Measurements from ENCODE around the gene SPSB2. TPM values are rescaled to one million over a fixed set of nuclear protein-coding genes. Genes with fewer than 3 reads are reported as not detected.

SPSB2 gene
- total and polyA plus RNA-seq, 2 experiments from 2014 or later = 4.4 to 4.8 TPM

GRCh38 chr12:6863033-6863432, 10.1 kb downstream of the SPSB2 start:
- Histone ChIP-seq H3K79me2 (ENCODE audit: insufficient read depth) (peaks cover 12% of the 10 kb centered on the region), H2AFZ (no peak overlapping the region), H3K4me3 (no peak overlapping the region), H3F3A (ENCODE audit: insufficient read depth) (peaks cover 4% of the 10 kb centered on the region), H3K9me2 (ENCODE audit: insufficient read depth) (no peaks in the 10 kb centered on the region), H3K9me3 (ENCODE audit: low read depth) (no peaks in the 10 kb centered on the region), H4K20me1 (ENCODE audit: insufficient read depth) (no peaks in the 10 kb centered on the region), H3K9ac (no peak overlapping the region), H3K27ac (no peak overlapping the region), H3K27me3 (replicated peaks; ENCODE audit: insufficient read depth) (no peaks in the 10 kb centered on the region), H3K4me2 (ENCODE audit: unreplicated experiment) (no peak overlapping the region), H3K4me1 (ENCODE audit: insufficient read depth) (0 out of 2 replicates have a peak, but pooled peaks cover 6% of the 10 kb centered on the region), H3K36me3 (ENCODE audit: low read depth) (peaks cover 33% of the 10 kb centered on the region)
- TF ChIP-seq EZH2phosphoT487 (IDR thresholded peaks at IDR 0.05; ENCODE audit: insufficient read depth, low read depth) (no peak), EZH2 (IDR thresholded peaks at IDR 0.05; ENCODE audit: insufficient read depth, poor library complexity, severe bottlenecking) (no peak)
- in situ Hi-C loops (cut with MboI) = no loop called here
- no peak for DNase-seq
- 85 to 87% methylated on average over 11 of the region's 11 CpGs for WGBS, 2 experiments (ENCODE audit: low coverage in 1 of 2, low lambda C conversion rate in 2 of 2, missing lambda C conversion rate in 2 of 2)

- no peak for DNase-seq
- no peak overlapping the region for H2AFZ ChIP-seq
- H3F3A ChIP-seq (ENCODE audit: insufficient read depth) = peaks cover 4% of the 10 kb centered on the region; the same call in 1 of the 2 replicates
- no peak overlapping the region for H3K27ac ChIP-seq
- in situ Hi-C loops (cut with MboI) = no loop called here
- H3K4me1 ChIP-seq (ENCODE audit: insufficient read depth) = no peaks in the 10 kb centered on the region
- H3K9ac ChIP-seq = no peak overlapping the region
- TF ChIP-seq EZH2phosphoT487 (IDR thresholded peaks at IDR 0.05; ENCODE audit: insufficient read depth, low read depth) (no peak), EZH2 (IDR thresholded peaks at IDR 0.05; ENCODE audit: insufficient read depth, poor library complexity, severe bottlenecking) (no peak)
- H3K36me3 ChIP-seq (ENCODE audit: low read depth) = peaks cover 47% of the 10 kb centered on the region
- H3K4me3 ChIP-seq = no peak overlapping the region
- 96 to 99% methylated on average over 9 of the region's 9 CpGs for WGBS, 2 experiments (ENCODE audit: low coverage in 1 of 2, low lambda C conversion rate in 2 of 2, missing lambda C conversion rate in 2 of 2)
- H3K9me2 ChIP-seq (ENCODE audit: insufficient read depth) = no peaks in the 10 kb centered on the region
- H3K79me2 ChIP-seq (ENCODE audit: insufficient read depth) = peaks cover 19% of the 10 kb centered on the region
- no peaks in the 10 kb centered on the region for H3K9me3 ChIP-seq (ENCODE audit: low read depth)
- H4K20me1 ChIP-seq (ENCODE audit: insufficient read depth) = no peaks in the 10 kb centered on the region
- no peak overlapping the region for H3K4me2 ChIP-seq (ENCODE audit: unreplicated experiment)
- H3K27me3 ChIP-seq (replicated peaks; ENCODE audit: insufficient read depth) = no peaks in the 10 kb centered on the region
Observed at GRCh38 chr12:6861391-6861790, 11.7 kb downstream of the SPSB2 start.

- peaks cover 24% of the 10 kb centered on the region for H3K79me2 ChIP-seq (ENCODE audit: insufficient read depth)
Observed at GRCh38 chr12:6860942-6861341, 12.2 kb downstream of the SPSB2 start.

GRCh38 chr12:6860116-6860515, 13.0 kb downstream of the SPSB2 start:
- H2AFZ ChIP-seq = no peak overlapping the region
- no peak overlapping the region for H3K4me3 ChIP-seq
- no peaks in the 10 kb centered on the region for H4K20me1 ChIP-seq (ENCODE audit: insufficient read depth)
- 95 to 96% methylated on average over 9 of the region's 9 CpGs for WGBS, 2 experiments (ENCODE audit: low coverage in 1 of 2, low lambda C conversion rate in 2 of 2, missing lambda C conversion rate in 2 of 2)
- H3F3A ChIP-seq (ENCODE audit: insufficient read depth) = peaks cover 4% of the 10 kb centered on the region; the same call in 1 of the 2 replicates
- H3K36me3 ChIP-seq (ENCODE audit: low read depth) = peaks cover 47% of the 10 kb centered on the region
- in situ Hi-C loops (cut with MboI) = no loop called here
- H3K4me2 ChIP-seq (ENCODE audit: unreplicated experiment) = no peak overlapping the region
- no peak overlapping the region for H3K9ac ChIP-seq
- no peaks in the 10 kb centered on the region for H3K9me3 ChIP-seq (ENCODE audit: low read depth)
- H3K27me3 ChIP-seq (replicated peaks; ENCODE audit: insufficient read depth) = no peaks in the 10 kb centered on the region
- no peak for DNase-seq
- TF ChIP-seq EZH2 (IDR thresholded peaks at IDR 0.05; ENCODE audit: insufficient read depth, poor library complexity, severe bottlenecking) (no peak), EZH2phosphoT487 (IDR thresholded peaks at IDR 0.05; ENCODE audit: insufficient read depth, low read depth) (no peak)
- H3K27ac ChIP-seq = no peak overlapping the region
- H3K79me2 ChIP-seq (ENCODE audit: insufficient read depth) = peaks cover 32% of the 10 kb centered on the region
- no peaks in the 10 kb centered on the region for H3K4me1 ChIP-seq (ENCODE audit: insufficient read depth)
- H3K9me2 ChIP-seq (ENCODE audit: insufficient read depth) = no peaks in the 10 kb centered on the region

More at GRCh38 chr12:6860942-6861341, 12.2 kb downstream of the SPSB2 start:
- Histone ChIP-seq H3K36me3 (ENCODE audit: low read depth) (peaks cover 47% of the 10 kb centered on the region), H4K20me1 (ENCODE audit: insufficient read depth) (no peaks in the 10 kb centered on the region), H3F3A (ENCODE audit: insufficient read depth) (peaks cover 4% of the 10 kb centered on the region; the same call in 1 of the 2 replicates), H3K27me3 (replicated peaks; ENCODE audit: insufficient read depth) (no peaks in the 10 kb centered on the region), H3K4me2 (ENCODE audit: unreplicated experiment) (no peak overlapping the region), H3K4me3 (no peak overlapping the region), H3K9ac (no peak overlapping the region), H3K4me1 (ENCODE audit: insufficient read depth) (no peaks in the 10 kb centered on the region), H3K9me2 (ENCODE audit: insufficient read depth) (no peaks in the 10 kb centered on the region), H2AFZ (no peak overlapping the region), H3K27ac (no peak overlapping the region), H3K9me3 (ENCODE audit: low read depth) (no peaks in the 10 kb centered on the region)
- DNase-seq = no peak
- in situ Hi-C loops (cut with MboI) = no loop called here
- WGBS, 2 experiments (ENCODE audit: low coverage in 1 of 2, low lambda C conversion rate in 2 of 2, missing lambda C conversion rate in 2 of 2) = 91 to 92% methylated on average over 7 of the region's 7 CpGs
- TF ChIP-seq EZH2 (IDR thresholded peaks at IDR 0.05; ENCODE audit: insufficient read depth, poor library complexity, severe bottlenecking) (no peak), EZH2phosphoT487 (IDR thresholded peaks at IDR 0.05; ENCODE audit: insufficient read depth, low read depth) (no peak)

GRCh38 chr12:6858799-6859198, 14.3 kb downstream of the SPSB2 start:
- Histone ChIP-seq H3K4me2 (ENCODE audit: unreplicated experiment) (no peak overlapping the region), H2AFZ (no peak overlapping the region), H3K79me2 (ENCODE audit: insufficient read depth) (peaks cover 45% of the 10 kb centered on the region), H3K9me2 (ENCODE audit: insufficient read depth) (no peaks in the 10 kb centered on the region), H3K4me1 (ENCODE audit: insufficient read depth) (peaks cover 7% of the 10 kb centered on the region), H4K20me1 (ENCODE audit: insufficient read depth) (no peaks in the 10 kb centered on the region), H3K27ac (no peak overlapping the region), H3K27me3 (replicated peaks; ENCODE audit: insufficient read depth) (no peaks in the 10 kb centered on the region), H3K4me3 (no peak overlapping the region), H3K9ac (no peak overlapping the region), H3K36me3 (ENCODE audit: low read depth) (peaks cover 47% of the 10 kb centered on the region), H3F3A (ENCODE audit: insufficient read depth) (peaks cover 9% of the 10 kb centered on the region), H3K9me3 (ENCODE audit: low read depth) (no peaks in the 10 kb centered on the region)
- TF ChIP-seq EZH2phosphoT487 (IDR thresholded peaks at IDR 0.05; ENCODE audit: insufficient read depth, low read depth) = no peak
- TF ChIP-seq EZH2 (IDR thresholded peaks at IDR 0.05; ENCODE audit: insufficient read depth, poor library complexity, severe bottlenecking) = no peak
- DNase-seq = no peak
- WGBS, 2 experiments (ENCODE audit: low coverage in 1 of 2, low lambda C conversion rate in 2 of 2, missing lambda C conversion rate in 2 of 2) = 100% methylated on average over 2 of the region's 2 CpGs
- in situ Hi-C loops (cut with MboI) = no loop called here

Measured in GM23248 (cell line).